HL-60 (cell line): ENCODE measurements around the gene CABLES2.

Experiments used
- CTCF ChIP-seq: IDR thresholded peaks from one replicate; pipeline ENCODE4 v1.5.1; 2011; ENCODE audit warnings: low read length, control low read depth, inconsistent platforms; ENCODE audit not compliant: insufficient read depth
- GABPA ChIP-seq: IDR thresholded peaks from 2 replicates; pipeline ENCODE4 v1.6.1; 2012; ENCODE audit warnings: low read depth
- POLR2AphosphoS5 ChIP-seq: IDR thresholded peaks from 2 replicates; pipeline ENCODE4 v1.6.1; 2012; ENCODE audit warnings: low read depth
- REST ChIP-seq: IDR thresholded peaks from 2 replicates; pipeline ENCODE4 v1.6.1; 2012; ENCODE audit warnings: low read depth; ENCODE audit not compliant: insufficient replicate concordance
- SPI1 ChIP-seq: IDR thresholded peaks from 2 replicates; pipeline ENCODE4 v1.6.1; 2012; ENCODE audit warnings: low read depth, mild to moderate bottlenecking, borderline replicate concordance

- no peak for TF ChIP-seq CTCF
- no peak for TF ChIP-seq REST
- TF ChIP-seq POLR2AphosphoS5, result no peak
- TF ChIP-seq GABPA, result no peak
- TF ChIP-seq SPI1, result no peak
These were observed 5.7 kb downstream of the CABLES2 start for GRCh38 chr20:62401331-62401779.
